HG03342 (cell line): Measurements from ENCODE around the gene CCDC150.

Experiments
- ATAC-seq: cut with Tn5 transposase; IDR thresholded peaks from one replicate; pipeline ENCODE4 v1.9.1; 2021; ENCODE audit warnings: mild to moderate bottlenecking, moderate library complexity; ENCODE audit not compliant: unreplicated experiment

Gene CCDC150

GRCh38 chr2:196758474-196759377 is 119.2 kb downstream of the CCDC150 start:
- no peak for ATAC-seq

- ATAC-seq = no peak
Measured at GRCh38 chr2:196759378-196759706, 119.8 kb downstream of the CCDC150 start.

- ATAC-seq = no peak
Measured at GRCh38 chr2:196767101-196767500, 127.6 kb downstream of the CCDC150 start.
